ENCODE results near the gene SLC41A1.

SLC41A1 gene

GRCh38 chr1:205750138-205751035 is 62.6 kb downstream of the SLC41A1 start, which contains the start of gene NUCKS1:
Gene NUCKS1, minus strand, starts transcription at chr1:205750182. Its CDS starts 209 bp downstream, at chr1:205749973.
- Histone ChIP-seq H3K4me3 (ENCODE audit: low read depth, low read length) (peak within 1 kb of the TSS; percentile 93), H3K27me3 (peaks cover under 1% of the 10 kb centered on the region; the same call in 1 of the 2 replicates), H3K9me3 (no peaks in the 10 kb centered on the region), H3K36me3 (peaks cover 5% of the 10 kb centered on the region; the same call in 1 of the 2 replicates), H3K4me1 (peaks cover 6% of the 10 kb centered on the region)
- peak; percentile 98 for DNase-seq
- peak; percentile 34; the same call in 1 of the 2 replicates for TF ChIP-seq CTCF (IDR thresholded peaks at IDR 0.05; ENCODE audit: low read depth, low read length)

GRCh38 chr1:205749234-205750137 is 63.5 kb downstream of the SLC41A1 start:
- peaks cover 6% of the 10 kb centered on the region for H3K4me1 ChIP-seq
- TF ChIP-seq CTCF (IDR thresholded peaks at IDR 0.05; ENCODE audit: low read depth, low read length): no peak

GRCh38 chr1:205748403-205749233 is 64.4 kb downstream of the SLC41A1 start:
- H3K27me3 ChIP-seq: no peaks in the 10 kb centered on the region
- no peaks in the 10 kb centered on the region for H3K9me3 ChIP-seq
- no peak for TF ChIP-seq CTCF (IDR thresholded peaks at IDR 0.05; ENCODE audit: low read depth, low read length)
- H3K4me1 ChIP-seq: peaks cover 7% of the 10 kb centered on the region
- H3K36me3 ChIP-seq: peaks cover 9% of the 10 kb centered on the region; the same call in 1 of the 2 replicates
- peak; percentile 12 for DNase-seq
- H3K4me3 ChIP-seq (ENCODE audit: low read depth, low read length): peak overlapping the region; percentile 93

More at GRCh38 chr1:205749234-205750137, 63.5 kb downstream of the SLC41A1 start:
- no peaks in the 10 kb centered on the region for H3K9me3 ChIP-seq
- peak overlapping the region; percentile 93 for H3K4me3 ChIP-seq (ENCODE audit: low read depth, low read length)
- H3K36me3 ChIP-seq: peaks cover 5% of the 10 kb centered on the region; the same call in 1 of the 2 replicates
- peak; percentile 98 for DNase-seq
- H3K27me3 ChIP-seq: no peaks in the 10 kb centered on the region

- Histone ChIP-seq H3K9me3 (no peaks in the 10 kb centered on the region), H3K27me3 (no peaks in the 10 kb centered on the region), H3K4me1 (peaks cover 8% of the 10 kb centered on the region), H3K36me3 (peaks cover 15% of the 10 kb centered on the region), H3K4me3 (ENCODE audit: low read depth, low read length) (peak overlapping the region; percentile 93)
- DNase-seq: no peak
- TF ChIP-seq CTCF (IDR thresholded peaks at IDR 0.05; ENCODE audit: low read depth, low read length): no peak
Measured at GRCh38 chr1:205746757-205747412, 66.1 kb downstream of the SLC41A1 start.

GRCh38 chr1:205744403-205744802 is 68.6 kb downstream of the SLC41A1 start:
- no peak for DNase-seq
- H3K9me3 ChIP-seq: no peaks in the 10 kb centered on the region
- peaks cover 8% of the 10 kb centered on the region for H3K4me1 ChIP-seq
- H3K27me3 ChIP-seq: no peaks in the 10 kb centered on the region
- peaks cover 21% of the 10 kb centered on the region for H3K36me3 ChIP-seq
- H3K4me3 ChIP-seq (ENCODE audit: low read depth, low read length): no peak overlapping the region
- TF ChIP-seq CTCF (IDR thresholded peaks at IDR 0.05; ENCODE audit: low read depth, low read length): no peak

Measured in BE2C (cell line).